Umbilical cord (tissue), 2 donors: ENCODE measurements around the gene UBALD1. TPM values are rescaled to one million over a fixed set of nuclear protein-coding genes. Genes with fewer than 3 reads are reported as not detected.
A peak's percentile ranks its signal among the peaks of the same experiment; 100 is the strongest.

Experiments used
- DNase-seq: peaks from one replicate; pipeline ENCODE4 v3.0.0-alpha.2; 2015; ENCODE audit warnings: low spot score
- total RNA-seq: library from RNA; depleted of rRNA; stranded (reverse); fragments of >200 nt; gene quantifications from one replicate; pipeline ENCODE4 v1.2.3, GENCODE V29; 2014; ENCODE audit warnings: low replicate concordance; ENCODE audit not compliant: insufficient read depth

The UBALD1 gene
- total RNA-seq, 1 donor from 2014 or later: 1.4 TPM

GRCh38 chr16:4646773-4647643, 32.3 kb upstream of the UBALD1 start:
- no peak for DNase-seq

DNA sequence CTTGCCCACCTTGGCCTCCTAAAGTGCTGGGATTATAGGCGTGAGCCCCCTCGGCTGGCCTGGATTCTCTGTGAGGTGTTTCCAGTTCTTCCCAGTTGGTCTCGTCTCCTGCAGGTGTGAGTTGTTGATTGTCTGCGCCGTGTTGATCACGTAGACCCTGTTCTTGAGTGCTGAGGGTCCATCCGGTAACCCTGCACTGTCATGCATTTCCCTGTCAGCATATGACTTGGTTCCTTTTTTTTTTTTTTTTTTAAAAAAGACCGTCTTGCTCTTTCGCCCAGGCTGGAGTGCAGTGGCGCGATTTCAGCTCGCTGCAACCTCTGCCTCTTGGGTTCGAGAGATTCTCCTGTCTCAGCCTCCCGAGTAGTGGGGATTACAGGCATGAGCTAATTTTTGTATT, 27.2 kb upstream of the UBALD1 start:
- no peak for DNase-seq

- DNase-seq: no peak
These were observed 26.6 kb upstream of the UBALD1 start for GRCh38 chr16:4641306-4641687.

DNA sequence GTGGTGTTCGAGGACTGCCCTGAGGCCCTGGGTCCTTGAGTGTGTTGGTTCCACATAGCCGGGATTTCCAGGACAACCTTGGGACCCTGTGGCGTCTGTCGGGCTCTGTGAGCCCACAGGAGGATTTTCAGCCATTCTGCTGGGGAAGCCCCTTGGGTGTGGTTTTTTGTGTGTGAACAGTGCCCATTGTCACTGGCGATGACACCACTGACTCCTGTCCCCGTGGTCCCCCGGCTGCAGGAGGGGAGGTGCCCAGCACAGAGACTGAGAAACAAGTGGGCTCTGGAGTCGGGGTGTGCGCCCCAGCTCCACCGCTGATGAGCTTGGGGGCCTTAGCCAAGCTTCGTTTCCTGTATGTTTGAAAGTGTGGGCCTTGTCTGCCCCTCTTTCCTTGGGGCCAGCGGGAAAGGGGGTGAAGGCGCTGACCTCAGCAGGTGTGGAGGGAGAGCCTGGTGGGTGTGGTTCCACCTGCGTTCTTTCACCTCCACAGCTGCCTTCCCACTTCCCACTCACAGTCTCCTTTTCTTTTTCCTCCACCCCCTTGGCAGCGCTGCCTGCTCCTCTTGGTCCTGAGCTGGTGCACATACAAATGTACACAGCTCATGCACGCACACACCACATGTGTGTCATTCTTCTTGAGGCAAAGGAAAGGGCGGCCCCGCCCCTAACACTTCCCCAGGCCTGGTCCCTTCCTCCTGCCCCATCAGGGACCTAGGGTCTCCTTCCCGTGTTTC, 26.1 kb upstream of the UBALD1 start:
- no peak for DNase-seq

- no peak for DNase-seq
These were observed 25.3 kb upstream of the UBALD1 start for GRCh38 chr16:4639899-4640509.

DNA sequence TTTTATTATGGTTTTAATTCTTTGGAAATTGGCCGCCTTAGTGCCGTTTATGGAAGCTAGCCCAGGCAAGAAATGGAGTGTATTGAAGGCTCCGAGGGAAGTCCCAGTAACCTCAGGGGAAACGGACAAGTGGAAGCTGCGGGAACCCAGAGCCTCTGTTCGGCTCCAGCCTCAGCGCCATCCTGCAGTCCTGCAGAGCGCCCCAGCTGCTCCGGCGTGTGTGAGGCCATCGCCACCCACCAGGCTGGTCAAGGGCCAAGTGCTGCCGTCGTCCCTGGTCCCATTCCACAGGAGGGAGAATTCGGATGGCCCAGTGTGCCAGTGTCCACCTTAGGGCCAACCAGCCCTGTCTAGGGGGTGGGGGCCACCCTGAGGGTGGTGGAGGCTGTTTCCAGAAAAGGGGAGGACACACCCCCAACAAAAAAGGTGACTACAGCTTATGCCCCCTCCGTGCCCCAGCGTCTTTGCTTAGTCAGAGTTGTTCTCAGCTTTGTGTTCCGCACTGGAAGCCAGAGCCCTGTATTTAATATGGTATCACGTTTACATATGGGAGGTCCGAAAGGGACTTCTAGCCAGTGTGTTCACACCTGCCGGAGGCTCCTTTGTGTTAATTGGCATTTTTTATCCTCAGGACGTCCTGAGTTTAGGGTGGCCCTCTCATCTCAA, 22.9 kb upstream of the UBALD1 start:
- DNase-seq: no peak

DNA sequence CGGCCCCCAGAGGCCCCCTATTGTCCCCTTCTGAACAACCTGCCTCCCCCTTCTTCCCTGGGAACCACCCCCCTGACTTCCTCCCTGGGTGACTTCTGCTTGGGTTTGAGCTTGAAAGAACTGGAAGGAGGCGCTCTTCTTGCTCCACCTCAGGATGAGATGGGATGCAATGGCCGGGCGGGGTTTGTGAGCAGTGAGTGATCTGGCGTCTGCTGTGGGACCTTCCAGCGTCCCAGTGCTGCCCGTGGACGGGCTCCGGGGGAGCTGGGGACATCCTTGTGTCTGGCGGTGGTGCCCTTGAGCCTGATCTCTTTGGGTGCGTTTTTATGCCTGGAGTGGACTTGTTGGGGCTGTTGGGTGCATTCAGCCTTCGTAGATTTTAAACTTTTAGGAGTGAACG, 21.5 kb upstream of the UBALD1 start:
- no peak for DNase-seq

GRCh38 chr16:4634768-4635167, 20.1 kb upstream of the UBALD1 start:
- DNase-seq: no peak

GRCh38 chr16:4633910-4634635, 19.4 kb upstream of the UBALD1 start:
- no peak for DNase-seq

DNA sequence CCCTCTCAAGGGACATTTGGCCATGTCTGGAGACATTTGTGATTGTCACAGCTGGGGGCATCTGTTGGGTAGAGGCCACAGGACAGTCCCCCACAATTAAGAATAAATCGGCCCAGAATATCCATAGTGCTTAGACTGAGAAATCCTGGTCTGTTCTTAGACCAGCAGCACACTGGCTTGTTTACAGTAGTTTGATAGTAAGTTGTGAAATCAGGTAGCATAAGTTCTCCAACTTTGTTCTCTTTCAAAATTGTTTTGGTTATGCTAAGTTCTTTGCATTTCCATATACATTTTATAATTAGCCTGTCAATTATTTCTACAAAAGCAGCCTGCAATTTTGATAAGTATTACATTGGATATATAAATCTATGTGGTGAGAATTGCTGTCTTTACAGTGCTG, 16.8 kb upstream of the UBALD1 start:
- DNase-seq: no peak

DNA sequence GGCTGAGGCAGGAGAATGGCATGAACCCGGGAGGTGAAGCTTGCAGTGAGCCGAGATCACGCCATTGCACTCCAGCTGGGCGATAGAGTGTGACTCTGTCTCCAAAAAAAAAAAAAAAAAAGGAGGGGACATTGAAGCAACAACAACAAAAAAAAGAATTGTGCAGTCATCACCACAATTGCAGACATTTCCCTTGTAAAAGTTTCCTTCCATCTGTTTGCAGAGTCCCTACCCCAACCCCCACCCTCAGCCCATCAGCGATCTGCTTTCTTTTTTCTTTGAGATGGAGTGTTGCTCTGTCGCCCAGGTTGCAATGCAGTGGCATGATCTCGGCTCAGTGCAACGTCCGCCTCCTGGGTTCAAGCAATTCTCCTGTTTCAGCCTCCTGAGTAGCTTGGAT, 13.6 kb upstream of the UBALD1 start:
- no peak for DNase-seq

DNA sequence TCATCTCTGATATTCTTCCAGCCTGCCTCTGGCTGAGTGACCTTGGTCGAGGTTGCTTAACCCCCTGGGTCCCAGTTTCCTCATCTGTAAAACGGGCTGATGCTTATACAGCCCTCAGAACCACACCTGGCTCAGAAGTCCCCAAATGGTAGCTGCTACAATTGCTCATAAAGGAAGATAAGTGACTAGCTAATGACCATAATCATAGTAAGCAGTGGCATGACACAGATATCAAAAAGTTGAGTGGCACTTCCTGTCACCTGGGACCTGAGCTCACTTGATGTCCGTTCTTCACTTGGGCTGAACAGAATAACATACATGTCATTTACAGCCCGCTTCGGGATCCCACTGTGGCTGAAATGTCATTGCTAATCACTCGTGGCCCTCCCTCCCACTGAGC, 11.7 kb upstream of the UBALD1 start:
- no peak for DNase-seq

GRCh38 chr16:4625560-4626159, 11.0 kb upstream of the UBALD1 start:
- DNase-seq: no peak

DNA sequence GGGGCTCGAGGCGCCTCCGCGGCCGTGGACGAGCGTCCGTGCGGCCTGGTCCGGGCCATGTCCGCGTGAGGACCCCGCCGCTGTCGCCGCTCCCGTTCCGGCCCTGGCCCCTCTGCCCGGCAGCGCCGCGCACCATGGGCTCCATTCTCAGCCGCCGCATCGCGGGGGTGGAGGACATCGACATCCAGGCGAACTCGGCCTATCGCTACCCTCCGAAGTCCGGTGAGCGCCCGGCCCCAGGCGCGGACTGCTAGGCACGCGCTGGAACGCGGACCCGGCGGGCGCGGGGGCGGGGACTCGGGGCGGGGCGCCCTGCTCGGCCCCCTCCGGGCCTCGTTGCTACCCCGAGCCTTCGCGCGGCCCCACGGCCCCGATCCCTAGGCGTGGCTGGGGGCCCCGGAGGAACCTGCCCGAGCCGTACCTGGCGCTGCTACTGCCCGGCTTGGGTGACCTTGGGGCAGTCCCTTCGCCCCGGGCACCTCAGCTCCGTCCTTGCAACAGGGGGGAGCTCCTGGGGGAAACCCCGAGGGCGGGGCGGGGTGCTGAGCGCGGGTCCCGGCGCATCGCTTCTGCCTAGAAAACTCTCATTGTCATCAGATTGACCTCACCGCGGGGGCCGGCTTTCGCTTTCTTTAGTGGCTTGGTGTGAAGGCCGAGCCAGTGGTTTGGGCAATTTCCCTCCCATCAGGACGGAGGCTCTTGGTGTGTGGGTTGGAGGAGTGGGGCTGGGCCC, 10.3 kb upstream of the UBALD1 start:
- DNase-seq: peak; percentile 61

- peak; percentile 99 for DNase-seq
These were observed 9.5 kb upstream of the UBALD1 start, which contains the start of gene MGRN1 for GRCh38 chr16:4624015-4624826. TSS of gene MGRN1 (plus strand) at chr16:4624826. CDS start at chr16:4624961, 135 bp downstream.

DNA sequence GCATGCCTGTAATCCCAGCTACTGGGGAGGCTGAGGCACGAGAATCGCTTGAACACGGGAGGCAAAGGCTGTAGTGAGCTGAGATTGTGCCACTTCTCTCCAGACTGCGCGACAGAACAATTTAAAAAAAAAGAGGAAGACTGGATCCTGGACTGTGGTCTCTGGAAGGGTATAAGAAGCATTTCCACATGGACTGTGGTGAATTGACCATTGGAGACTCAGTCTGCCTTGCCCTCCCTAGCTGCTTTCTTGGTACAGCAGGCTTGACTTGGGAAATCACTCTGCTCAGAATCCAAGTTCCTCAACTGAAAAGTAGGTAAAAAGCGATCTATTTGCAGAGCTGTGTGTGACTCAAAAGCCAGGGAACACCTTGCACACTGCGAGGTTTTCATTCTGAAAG, 8.9 kb upstream of the UBALD1 start:
- no peak for DNase-seq

GRCh38 chr16:4618645-4619418, 4.1 kb upstream of the UBALD1 start:
- DNase-seq: no peak

DNA sequence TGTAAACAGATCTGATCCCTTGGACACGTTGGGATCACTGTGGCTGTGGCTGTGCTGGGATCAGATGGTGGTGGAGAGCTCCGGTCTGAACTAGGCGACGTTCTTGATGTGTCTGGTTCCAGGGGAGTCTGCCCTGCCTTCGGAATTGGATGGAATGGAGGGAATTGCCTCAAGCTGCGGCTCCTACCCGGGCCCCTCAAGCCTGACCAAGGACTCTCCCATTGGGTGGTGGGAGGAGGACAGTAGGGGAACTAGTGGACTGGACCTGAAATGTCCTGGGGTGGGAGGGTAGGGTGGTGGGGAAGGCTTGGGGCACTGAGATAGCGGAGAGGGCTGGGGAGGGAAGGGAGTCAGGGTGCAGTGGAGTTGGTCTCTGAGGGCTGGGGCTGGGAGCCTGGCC, 3.2 kb upstream of the UBALD1 start:
- DNase-seq: no peak
